ENCODE data around the gene GPR61.

GPR61 gene

DNA sequence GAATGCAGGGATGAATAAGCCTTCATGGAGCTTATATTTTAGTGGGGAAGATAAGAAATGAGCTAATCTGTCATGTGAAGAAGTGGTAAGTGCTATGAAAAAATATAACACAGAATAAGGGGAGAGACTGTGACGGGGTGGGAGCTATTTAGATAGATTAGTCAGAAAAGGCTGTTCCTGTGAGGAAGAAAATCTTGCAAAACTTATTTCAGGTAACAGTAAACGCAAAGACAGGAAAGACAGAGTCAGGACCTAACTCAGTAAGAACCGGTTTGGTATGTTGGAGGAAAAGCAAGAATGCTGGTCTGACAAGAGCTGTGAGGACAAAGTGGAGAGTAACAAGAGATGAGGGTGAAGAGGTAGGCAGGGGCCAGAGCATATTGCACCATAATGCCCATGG lies 30.7 kb downstream of the GPR61 start:
- no peak for DNase-seq (ENCODE audit: low spot score in 2 of 2)
- no peak for ATAC-seq (replicated peaks; ENCODE audit: extremely low read depth, poor library complexity, severe bottlenecking)

DNA sequence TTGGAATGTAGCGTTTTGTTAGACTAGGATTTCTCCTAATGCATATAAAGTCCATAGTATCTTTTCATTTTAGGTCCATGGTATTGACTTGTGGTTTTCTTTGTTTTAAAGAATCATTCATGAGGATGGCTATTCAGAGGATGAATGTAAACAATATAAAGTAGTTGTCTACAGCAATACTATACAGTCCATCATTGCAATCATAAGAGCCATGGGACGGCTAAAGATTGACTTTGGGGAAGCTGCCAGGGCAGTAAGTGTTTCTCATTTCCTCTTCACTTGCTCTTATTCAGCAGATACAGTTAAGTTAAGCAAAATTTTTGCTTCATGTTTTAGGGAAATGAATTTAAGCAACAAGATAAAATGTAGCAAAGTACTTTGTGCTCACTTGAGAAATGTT lies 34.1 kb downstream of the GPR61 start:
- H3K36me3 Mint-ChIP-seq (ENCODE audit: insufficient read depth), result peaks cover 17% of the 10 kb centered on the region
- no peaks in the 10 kb centered on the region for H3K27me3 Mint-ChIP-seq
- no peak overlapping the region for H3K4me3 Mint-ChIP-seq
- no peak overlapping the region for H3K27ac Mint-ChIP-seq (ENCODE audit: low read depth)
- no peak for ATAC-seq (replicated peaks; ENCODE audit: extremely low read depth, poor library complexity, severe bottlenecking)
- H3K9me3 Mint-ChIP-seq, result no peaks in the 10 kb centered on the region
- no peak for DNase-seq (ENCODE audit: low spot score in 2 of 2)
- peaks cover 16% of the 10 kb centered on the region for H3K4me1 Mint-ChIP-seq

More for the DNA sequence above, 30.7 kb downstream of the GPR61 start:
- Mint-ChIP-seq H3K4me1 (peaks cover 35% of the 10 kb centered on the region), H3K27ac (ENCODE audit: low read depth) (no peak overlapping the region), H3K9me3 (no peaks in the 10 kb centered on the region), H3K27me3 (no peaks in the 10 kb centered on the region), H3K4me3 (no peak overlapping the region), H3K36me3 (ENCODE audit: insufficient read depth) (no peaks in the 10 kb centered on the region)

- no peaks in the 10 kb centered on the region for H3K27me3 Mint-ChIP-seq
- no peak overlapping the region for H3K4me3 Mint-ChIP-seq
- peaks cover 56% of the 10 kb centered on the region for H3K36me3 Mint-ChIP-seq (ENCODE audit: insufficient read depth)
- peaks cover 6% of the 10 kb centered on the region for H3K4me1 Mint-ChIP-seq
- H3K9me3 Mint-ChIP-seq, result no peaks in the 10 kb centered on the region
- DNase-seq (ENCODE audit: low spot score in 2 of 2) (no peak), ATAC-seq (replicated peaks; ENCODE audit: extremely low read depth, poor library complexity, severe bottlenecking) (no peak)
- H3K27ac Mint-ChIP-seq (ENCODE audit: low read depth), result peak overlapping the region; percentile 67
Measured at GRCh38 chr1:109578947-109579443, 39.3 kb downstream of the GPR61 start.

DNA sequence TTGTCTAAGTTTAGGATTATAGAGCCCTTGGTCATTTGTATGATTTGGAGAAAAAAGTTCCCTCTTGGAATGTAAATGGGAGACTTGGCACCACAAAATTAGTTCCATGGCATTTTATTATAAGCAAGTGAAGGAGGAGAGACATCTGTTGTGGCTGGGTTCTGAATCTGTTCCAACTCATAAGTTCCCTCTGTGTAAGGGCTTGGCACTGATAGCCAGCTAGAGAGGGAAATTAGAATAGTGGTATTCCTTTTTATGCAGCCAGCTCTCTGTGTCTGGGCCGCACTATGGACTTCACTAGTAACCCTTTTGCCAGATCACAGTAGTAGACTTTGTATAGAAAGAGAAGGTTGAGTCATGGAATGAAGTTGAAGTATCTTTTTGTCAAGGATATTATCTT lies 39.8 kb downstream of the GPR61 start:
- peaks cover 6% of the 10 kb centered on the region for H3K4me1 Mint-ChIP-seq
- no peak overlapping the region for H3K4me3 Mint-ChIP-seq
- ATAC-seq (replicated peaks; ENCODE audit: extremely low read depth, poor library complexity, severe bottlenecking), result no peak
- H3K9me3 Mint-ChIP-seq, result no peaks in the 10 kb centered on the region
- H3K27ac Mint-ChIP-seq (ENCODE audit: low read depth), result peak overlapping the region; percentile 67
- DNase-seq (ENCODE audit: low spot score in 2 of 2), result no peak
- peaks cover 60% of the 10 kb centered on the region for H3K36me3 Mint-ChIP-seq (ENCODE audit: insufficient read depth)
- H3K27me3 Mint-ChIP-seq, result no peaks in the 10 kb centered on the region

DNA sequence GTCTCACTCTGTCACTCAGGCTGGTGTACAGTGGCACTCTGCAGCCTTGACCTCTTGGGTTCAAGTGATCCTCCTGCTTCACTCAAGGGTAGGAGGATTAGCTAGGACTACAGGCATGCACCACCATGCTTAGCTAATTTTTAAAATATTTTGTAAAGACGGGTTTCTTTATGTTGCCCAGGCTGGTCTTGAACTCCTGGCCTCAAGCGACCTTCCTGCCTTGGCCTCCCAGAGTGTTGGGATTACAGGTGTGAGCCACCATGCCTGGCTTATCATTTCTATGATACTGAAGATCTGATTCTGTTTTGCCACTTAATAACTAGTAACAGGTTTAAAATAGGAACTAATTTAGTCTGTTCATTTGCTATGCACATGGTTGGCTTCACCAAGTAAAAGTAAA lies 42.3 kb downstream of the GPR61 start:
- H3K9me3 Mint-ChIP-seq, result no peaks in the 10 kb centered on the region
- no peaks in the 10 kb centered on the region for H3K4me1 Mint-ChIP-seq
- no peak overlapping the region for H3K4me3 Mint-ChIP-seq
- no peak overlapping the region for H3K27ac Mint-ChIP-seq (ENCODE audit: low read depth)
- no peak for ATAC-seq (replicated peaks; ENCODE audit: extremely low read depth, poor library complexity, severe bottlenecking)
- DNase-seq (ENCODE audit: low spot score in 2 of 2), result no peak
- peaks cover 69% of the 10 kb centered on the region for H3K36me3 Mint-ChIP-seq (ENCODE audit: insufficient read depth)
- H3K27me3 Mint-ChIP-seq, result no peaks in the 10 kb centered on the region

GRCh38 chr1:109584766-109585165 lies 45.1 kb downstream of the GPR61 start:
- Mint-ChIP-seq H3K4me1 (no peaks in the 10 kb centered on the region), H3K27ac (ENCODE audit: low read depth) (no peak overlapping the region), H3K36me3 (ENCODE audit: insufficient read depth) (peaks cover 76% of the 10 kb centered on the region), H3K4me3 (no peak overlapping the region), H3K9me3 (no peaks in the 10 kb centered on the region), H3K27me3 (no peaks in the 10 kb centered on the region)
- ATAC-seq (replicated peaks; ENCODE audit: extremely low read depth, poor library complexity, severe bottlenecking), result no peak
- DNase-seq (ENCODE audit: low spot score in 2 of 2), result no peak

GRCh38 chr1:109586055-109586454 lies 46.4 kb downstream of the GPR61 start:
- Mint-ChIP-seq H3K9me3 (no peaks in the 10 kb centered on the region), H3K4me1 (no peaks in the 10 kb centered on the region), H3K27ac (ENCODE audit: low read depth) (peak overlapping the region; percentile 41), H3K36me3 (ENCODE audit: insufficient read depth) (peaks cover 72% of the 10 kb centered on the region), H3K27me3 (no peaks in the 10 kb centered on the region), H3K4me3 (no peak overlapping the region)
- DNase-seq (ENCODE audit: low spot score in 2 of 2) (no peak), ATAC-seq (replicated peaks; ENCODE audit: extremely low read depth, poor library complexity, severe bottlenecking) (no peak)

GRCh38 chr1:109589177-109589576 lies 49.5 kb downstream of the GPR61 start:
- H3K27ac Mint-ChIP-seq (ENCODE audit: low read depth), result peak overlapping the region; percentile 7
- H3K4me3 Mint-ChIP-seq, result no peak overlapping the region
- peaks cover 70% of the 10 kb centered on the region for H3K36me3 Mint-ChIP-seq (ENCODE audit: insufficient read depth)

GRCh38 chr1:109589679-109590078 lies 50.0 kb downstream of the GPR61 start:
- Mint-ChIP-seq H3K4me3 (no peak overlapping the region), H3K36me3 (ENCODE audit: insufficient read depth) (peaks cover 66% of the 10 kb centered on the region), H3K4me1 (no peaks in the 10 kb centered on the region), H3K27ac (ENCODE audit: low read depth) (peak overlapping the region; percentile 7), H3K27me3 (no peaks in the 10 kb centered on the region), H3K9me3 (no peaks in the 10 kb centered on the region)
- DNase-seq (ENCODE audit: low spot score in 2 of 2), result no peak
- no peak for ATAC-seq (replicated peaks; ENCODE audit: extremely low read depth, poor library complexity, severe bottlenecking)

More at GRCh38 chr1:109589177-109589576, 49.5 kb downstream of the GPR61 start:
- no peak for ATAC-seq (replicated peaks; ENCODE audit: extremely low read depth, poor library complexity, severe bottlenecking)
- no peaks in the 10 kb centered on the region for H3K27me3 Mint-ChIP-seq
- H3K4me1 Mint-ChIP-seq, result no peaks in the 10 kb centered on the region
- no peaks in the 10 kb centered on the region for H3K9me3 Mint-ChIP-seq
- no peak for DNase-seq (ENCODE audit: low spot score in 2 of 2)

GRCh38 chr1:109592916-109593315 lies 53.2 kb downstream of the GPR61 start:
- DNase-seq (ENCODE audit: low spot score in 2 of 2) (no peak), ATAC-seq (replicated peaks; ENCODE audit: extremely low read depth, poor library complexity, severe bottlenecking) (no peak)
- Mint-ChIP-seq H3K4me3 (no peak overlapping the region), H3K4me1 (no peaks in the 10 kb centered on the region), H3K9me3 (no peaks in the 10 kb centered on the region), H3K27me3 (no peaks in the 10 kb centered on the region), H3K36me3 (ENCODE audit: insufficient read depth) (peaks cover 54% of the 10 kb centered on the region), H3K27ac (ENCODE audit: low read depth) (no peak overlapping the region)

DNA sequence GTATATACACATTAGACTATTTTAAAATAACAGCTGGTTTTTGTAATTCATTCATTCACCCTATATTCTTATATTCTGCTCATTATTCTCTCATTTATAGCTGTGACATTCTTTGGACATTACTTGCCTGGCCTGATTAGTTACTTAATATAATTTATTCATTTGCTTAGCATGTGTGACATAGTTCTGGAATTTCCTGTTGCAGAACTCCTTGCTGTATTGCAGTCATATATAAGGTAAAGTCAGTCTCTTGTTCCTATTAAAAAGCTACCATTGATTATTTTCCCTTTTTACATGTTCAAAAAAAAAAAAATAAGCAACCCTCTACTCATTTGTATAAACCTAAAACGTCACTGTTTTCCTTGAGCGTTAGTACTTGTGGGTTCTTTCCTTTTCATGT lies 55.9 kb downstream of the GPR61 start:
- H3K9me3 Mint-ChIP-seq, result no peaks in the 10 kb centered on the region
- H3K27me3 Mint-ChIP-seq, result no peaks in the 10 kb centered on the region
- no peak for DNase-seq (ENCODE audit: low spot score in 2 of 2)
- no peak for ATAC-seq (replicated peaks; ENCODE audit: extremely low read depth, poor library complexity, severe bottlenecking)
- H3K4me3 Mint-ChIP-seq, result no peak overlapping the region
- H3K36me3 Mint-ChIP-seq (ENCODE audit: insufficient read depth), result peaks cover 33% of the 10 kb centered on the region
- H3K4me1 Mint-ChIP-seq, result no peaks in the 10 kb centered on the region
- no peak overlapping the region for H3K27ac Mint-ChIP-seq (ENCODE audit: low read depth)

Data from central memory CD8-positive, alpha-beta T cell (primary cell).